ENCODE data around the gene SLC35F4.
"Not testable (repeated sequence)": the region's sequence is repeated elsewhere in the genome, so short reads cannot be mapped to it uniquely, and the experiment has no call there.

SLC35F4 gene

DNA sequence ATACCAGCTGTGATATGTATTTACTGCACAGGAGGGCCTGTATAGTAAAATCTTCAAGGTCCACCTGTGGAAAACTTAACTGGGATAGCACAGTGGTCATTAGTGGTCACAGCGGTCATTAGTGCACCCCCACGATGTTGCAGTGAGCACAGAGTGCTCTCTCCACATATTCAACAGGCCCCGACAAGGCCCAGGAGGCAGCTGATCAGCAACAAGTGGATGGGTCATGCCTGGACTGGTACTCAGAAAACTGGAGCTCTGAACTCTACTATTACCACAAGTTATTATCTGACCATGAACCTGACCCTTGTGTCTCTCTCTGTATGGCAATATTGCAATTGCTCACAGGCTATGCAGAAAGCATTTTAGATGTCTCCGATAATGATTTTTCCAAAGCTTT lies 129.5 kb downstream of the SLC35F4 start:
- Histone ChIP-seq H3K4me3 (ENCODE audit: low read length) (no peak overlapping the region), H3K9me3 (ENCODE audit: control insufficient read depth, low read length) (no peaks in the 10 kb centered on the region), H3K9ac (ENCODE audit: low read length) (no peak overlapping the region), H3K36me3 (ENCODE audit: control insufficient read depth, insufficient read depth, low read length) (no peaks in the 10 kb centered on the region), H3K27me3 (ENCODE audit: control insufficient read depth, insufficient read depth, low read length) (no peaks in the 10 kb centered on the region), H3K4me1 (ENCODE audit: control insufficient read depth, insufficient read depth, low read length) (peaks cover 3% of the 10 kb centered on the region)

DNA sequence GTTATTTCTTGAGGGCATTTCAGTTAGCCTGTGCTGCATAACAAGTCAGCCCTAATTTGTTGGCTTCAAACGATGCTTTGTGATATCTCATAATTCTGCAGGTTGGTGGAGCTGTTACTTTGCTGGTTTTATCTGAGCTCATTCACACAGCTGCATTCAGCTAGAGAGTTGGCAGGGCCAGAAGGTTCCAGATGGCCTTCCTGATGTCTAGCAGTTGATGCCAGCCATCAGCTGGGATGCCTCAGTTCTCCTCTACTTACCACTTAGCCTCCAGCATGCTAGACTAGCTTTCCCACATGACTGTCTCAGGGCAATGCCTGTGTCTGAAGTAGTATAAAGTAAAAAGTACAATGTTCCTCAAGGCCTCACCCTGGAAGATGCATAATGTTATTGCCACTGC lies 130.6 kb downstream of the SLC35F4 start:
- Histone ChIP-seq H3K9ac (ENCODE audit: low read length) (no peak overlapping the region), H3K4me3 (ENCODE audit: low read length) (no peak overlapping the region), H3K27me3 (ENCODE audit: control insufficient read depth, insufficient read depth, low read length) (no peaks in the 10 kb centered on the region), H3K36me3 (ENCODE audit: control insufficient read depth, insufficient read depth, low read length) (no peaks in the 10 kb centered on the region), H3K9me3 (ENCODE audit: control insufficient read depth, low read length) (no peaks in the 10 kb centered on the region), H3K4me1 (ENCODE audit: control insufficient read depth, insufficient read depth, low read length) (peaks cover 3% of the 10 kb centered on the region)

GRCh38 chr14:57732463-57733285 lies 133.2 kb downstream of the SLC35F4 start:
- H3K4me1 ChIP-seq (ENCODE audit: control insufficient read depth, insufficient read depth, low read length), result peaks cover 3% of the 10 kb centered on the region
- no peaks in the 10 kb centered on the region for H3K9me3 ChIP-seq (ENCODE audit: control insufficient read depth, low read length)
- H3K4me3 ChIP-seq (ENCODE audit: low read length), result no peak overlapping the region
- H3K9ac ChIP-seq (ENCODE audit: low read length), result no peak overlapping the region
- no peaks in the 10 kb centered on the region for H3K36me3 ChIP-seq (ENCODE audit: control insufficient read depth, insufficient read depth, low read length)
- no peaks in the 10 kb centered on the region for H3K27me3 ChIP-seq (ENCODE audit: control insufficient read depth, insufficient read depth, low read length)

DNA sequence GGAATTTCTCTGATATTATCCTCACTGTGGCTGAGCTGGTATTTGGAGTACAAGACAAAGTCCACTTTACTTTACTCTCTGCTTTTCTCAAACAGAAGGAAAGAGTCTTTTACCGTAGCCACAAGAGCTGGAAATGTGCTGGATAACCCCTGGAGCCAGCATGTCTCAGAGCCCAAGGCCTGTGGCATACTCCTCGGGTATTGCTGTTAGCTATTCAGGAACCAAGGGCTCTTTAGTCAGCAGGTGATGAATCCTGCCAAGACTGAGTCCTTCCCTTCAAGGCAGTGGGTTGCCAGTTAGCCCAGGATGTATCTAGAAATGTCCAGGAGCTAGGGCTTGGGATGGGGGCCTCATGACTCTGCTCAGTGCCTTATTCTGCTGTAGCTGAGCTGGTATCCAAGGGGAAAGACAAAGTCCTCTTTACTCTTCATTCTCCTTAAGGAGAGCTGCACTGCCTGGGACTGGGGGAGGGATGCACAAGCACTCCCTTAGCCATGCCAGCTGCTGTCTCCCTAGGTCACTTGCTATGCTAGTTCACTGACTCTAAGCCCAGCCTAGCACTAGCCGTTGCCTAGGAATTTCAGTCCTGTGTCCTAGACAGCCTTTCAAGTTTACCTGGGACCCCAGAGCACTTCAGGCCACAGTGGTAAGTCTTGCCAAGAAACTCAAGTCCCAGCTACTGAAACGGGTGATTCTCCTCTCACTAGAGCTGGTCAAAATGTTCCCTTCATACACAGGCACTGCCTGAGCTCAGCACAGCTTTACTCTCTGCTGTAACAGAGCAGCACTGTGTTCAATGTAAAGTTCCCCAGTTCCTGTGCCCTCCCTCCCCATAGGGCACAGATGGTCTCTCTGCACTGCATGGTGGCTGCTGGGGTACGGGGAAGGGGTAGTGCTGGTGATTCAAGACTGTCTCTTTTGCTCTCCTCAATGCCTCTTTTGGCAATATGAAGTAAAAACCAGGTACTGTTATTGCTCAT lies 136.4 kb downstream of the SLC35F4 start:
- Histone ChIP-seq H3K36me3 (ENCODE audit: control insufficient read depth, insufficient read depth, low read length) (no peaks in the 10 kb centered on the region), H3K4me3 (ENCODE audit: low read length) (no peak overlapping the region), H3K9ac (ENCODE audit: low read length) (no peak overlapping the region), H3K9me3 (ENCODE audit: control insufficient read depth, low read length) (no peaks in the 10 kb centered on the region), H3K4me1 (ENCODE audit: control insufficient read depth, insufficient read depth, low read length) (peaks cover 3% of the 10 kb centered on the region), H3K27me3 (ENCODE audit: control insufficient read depth, insufficient read depth, low read length) (no peaks in the 10 kb centered on the region)

- Histone ChIP-seq H3K9me3 (ENCODE audit: control insufficient read depth, low read length) (no peaks in the 10 kb centered on the region), H3K9ac (ENCODE audit: low read length) (no peak overlapping the region), H3K4me1 (ENCODE audit: control insufficient read depth, insufficient read depth, low read length) (no peaks in the 10 kb centered on the region), H3K4me3 (ENCODE audit: low read length) (no peak overlapping the region), H3K27me3 (ENCODE audit: control insufficient read depth, insufficient read depth, low read length) (no peaks in the 10 kb centered on the region), H3K36me3 (ENCODE audit: control insufficient read depth, insufficient read depth, low read length) (no peaks in the 10 kb centered on the region)
These were observed 140.4 kb downstream of the SLC35F4 start for GRCh38 chr14:57725399-57726077.

DNA sequence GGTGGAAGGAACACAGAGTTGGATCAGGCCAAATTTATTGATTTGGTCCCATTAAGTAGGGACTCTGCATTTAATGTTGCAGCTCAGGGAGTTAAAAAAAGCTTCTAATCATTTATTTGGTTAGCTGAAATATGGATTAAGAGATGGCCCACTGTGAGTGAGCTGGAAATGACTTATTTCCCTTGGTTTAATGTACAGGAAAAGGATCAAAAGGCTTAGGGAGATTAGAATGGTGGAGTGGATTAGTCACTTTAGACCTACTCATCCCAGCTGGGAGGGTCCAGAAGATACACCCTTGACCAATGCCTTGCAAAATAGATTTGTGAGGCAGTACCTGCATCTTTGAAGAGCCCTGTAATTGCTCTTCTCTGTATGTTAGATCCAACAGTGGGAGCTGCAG lies 143.8 kb downstream of the SLC35F4 start:
- not testable (repeated sequence) for H3K36me3 ChIP-seq (ENCODE audit: control insufficient read depth, insufficient read depth, low read length); H3K9me3 ChIP-seq (ENCODE audit: control insufficient read depth, low read length)

DNA sequence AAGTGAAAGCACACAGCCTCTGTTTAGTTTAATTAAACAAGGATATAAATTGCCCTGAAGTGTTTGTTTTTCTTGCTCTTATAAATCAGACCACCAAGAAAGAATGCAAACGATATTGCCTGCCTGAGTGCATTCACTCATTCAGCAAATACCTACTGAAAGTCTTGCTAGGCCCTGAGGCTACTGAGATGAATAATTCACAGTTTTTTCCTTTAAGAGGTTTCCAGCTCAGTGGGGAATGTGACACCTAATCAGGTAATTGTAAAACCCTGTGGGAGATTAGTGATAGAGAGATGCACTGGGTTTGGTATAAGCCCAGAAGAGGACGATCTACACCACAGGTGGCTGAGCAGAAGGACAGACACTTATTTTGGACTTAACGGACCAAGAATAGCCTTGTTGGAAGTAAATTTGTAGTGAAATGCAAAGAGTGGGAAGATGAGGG lies 151.4 kb downstream of the SLC35F4 start:
- H3K27me3 ChIP-seq (ENCODE audit: control insufficient read depth, insufficient read depth, low read length), result peaks cover 3% of the 10 kb centered on the region
- no peaks in the 10 kb centered on the region for H3K4me1 ChIP-seq (ENCODE audit: control insufficient read depth, insufficient read depth, low read length)
- no peaks in the 10 kb centered on the region for H3K9me3 ChIP-seq (ENCODE audit: control insufficient read depth, low read length)
- no peak overlapping the region for H3K9ac ChIP-seq (ENCODE audit: low read length)
- no peak overlapping the region for H3K4me3 ChIP-seq (ENCODE audit: low read length)
- H3K36me3 ChIP-seq (ENCODE audit: control insufficient read depth, insufficient read depth, low read length), result no peaks in the 10 kb centered on the region

More for the DNA sequence above, 143.8 kb downstream of the SLC35F4 start:
- H3K4me1 ChIP-seq (ENCODE audit: control insufficient read depth, insufficient read depth, low read length); H3K9ac ChIP-seq (ENCODE audit: low read length); H3K27me3 ChIP-seq (ENCODE audit: control insufficient read depth, insufficient read depth, low read length); H3K4me3 ChIP-seq (ENCODE audit: low read length): not testable (repeated sequence)

- no peak overlapping the region for H3K9ac ChIP-seq (ENCODE audit: low read length)
- no peaks in the 10 kb centered on the region for H3K4me1 ChIP-seq (ENCODE audit: control insufficient read depth, insufficient read depth, low read length)
- H3K9me3 ChIP-seq (ENCODE audit: control insufficient read depth, low read length), result no peaks in the 10 kb centered on the region
- H3K4me3 ChIP-seq (ENCODE audit: low read length), result no peak overlapping the region
- H3K27me3 ChIP-seq (ENCODE audit: control insufficient read depth, insufficient read depth, low read length), result peaks cover 3% of the 10 kb centered on the region
- no peaks in the 10 kb centered on the region for H3K36me3 ChIP-seq (ENCODE audit: control insufficient read depth, insufficient read depth, low read length)
These were observed 153.2 kb downstream of the SLC35F4 start for GRCh38 chr14:57712698-57713097.

- Histone ChIP-seq H3K36me3 (ENCODE audit: control insufficient read depth, insufficient read depth, low read length) (no peaks in the 10 kb centered on the region), H3K9me3 (ENCODE audit: control insufficient read depth, low read length) (no peaks in the 10 kb centered on the region), H3K4me1 (ENCODE audit: control insufficient read depth, insufficient read depth, low read length) (no peaks in the 10 kb centered on the region), H3K27me3 (ENCODE audit: control insufficient read depth, insufficient read depth, low read length) (peaks cover 3% of the 10 kb centered on the region), H3K9ac (ENCODE audit: low read length) (no peak overlapping the region), H3K4me3 (ENCODE audit: low read length) (no peak overlapping the region)
These were observed 153.8 kb downstream of the SLC35F4 start for GRCh38 chr14:57712102-57712501.

- no peaks in the 10 kb centered on the region for H3K4me1 ChIP-seq (ENCODE audit: control insufficient read depth, insufficient read depth, low read length)
- H3K9me3 ChIP-seq (ENCODE audit: control insufficient read depth, low read length), result no peaks in the 10 kb centered on the region
- H3K4me3 ChIP-seq (ENCODE audit: low read length), result no peak overlapping the region
- no peaks in the 10 kb centered on the region for H3K36me3 ChIP-seq (ENCODE audit: control insufficient read depth, insufficient read depth, low read length)
- H3K9ac ChIP-seq (ENCODE audit: low read length), result no peak overlapping the region
- peaks cover 3% of the 10 kb centered on the region for H3K27me3 ChIP-seq (ENCODE audit: control insufficient read depth, insufficient read depth, low read length)
These were observed 156.0 kb downstream of the SLC35F4 start for GRCh38 chr14:57709909-57710308.

GRCh38 chr14:57709086-57709485 lies 156.8 kb downstream of the SLC35F4 start:
- H3K9me3 ChIP-seq (ENCODE audit: control insufficient read depth, low read length); H3K9ac ChIP-seq (ENCODE audit: low read length); H3K27me3 ChIP-seq (ENCODE audit: control insufficient read depth, insufficient read depth, low read length); H3K4me1 ChIP-seq (ENCODE audit: control insufficient read depth, insufficient read depth, low read length); H3K36me3 ChIP-seq (ENCODE audit: control insufficient read depth, insufficient read depth, low read length); H3K4me3 ChIP-seq (ENCODE audit: low read length): not testable (repeated sequence)
